Stimulated activated CD4-positive, alpha-beta T cell treated with anti-CD3 and anti-CD28 coated beads, Interleukin-2, amount 100 ng/mL, for 24 hours (primary cell): ENCODE measurements around the gene TTLL11.
A peak's percentile ranks its signal among the peaks of the same experiment; 100 is the strongest.

Source experiments
- DNase-seq, 2 donors: peaks; one replicate each; pipeline ENCODE4 v3.0.0-alpha.2; 2020

The TTLL11 gene

DNA sequence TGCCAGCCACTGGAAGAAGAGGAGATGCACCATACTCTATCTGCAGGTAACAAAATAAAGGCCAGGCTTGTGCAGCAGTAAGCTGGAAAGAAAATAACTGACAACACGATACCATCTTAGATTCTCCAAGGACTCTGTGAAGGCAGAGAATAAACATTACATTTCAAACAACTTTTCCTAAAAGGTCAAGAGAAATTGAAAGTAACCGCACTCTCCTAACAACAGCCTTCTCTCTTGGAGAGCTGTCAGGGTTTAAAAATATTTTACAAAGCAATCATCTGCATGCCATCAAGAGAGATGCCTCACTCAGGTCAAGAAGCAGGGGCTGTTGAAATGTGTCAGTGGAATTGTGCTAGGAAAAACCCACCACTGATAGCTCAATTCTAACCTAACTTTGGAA lies 13.5 kb upstream of the TTLL11 start:
- DNase-seq: no peak

DNA sequence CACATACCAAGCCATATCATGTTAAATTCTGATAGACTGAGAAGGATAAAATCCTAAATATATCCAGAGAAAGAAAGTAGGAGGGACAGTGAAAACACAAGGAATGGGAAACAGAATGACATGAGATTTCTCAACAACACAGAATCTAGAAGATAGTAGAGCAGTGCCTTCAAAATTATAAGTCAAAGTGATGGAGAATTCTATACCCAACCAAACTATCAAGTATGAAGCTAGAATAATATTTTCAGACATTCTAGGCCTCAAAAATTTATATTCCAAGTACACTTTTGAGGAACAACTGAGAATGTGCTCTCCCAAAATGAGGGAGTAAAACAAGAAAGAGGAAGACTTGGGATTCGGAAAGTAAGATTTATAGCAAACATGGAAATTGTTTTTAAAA lies 10.9 kb upstream of the TTLL11 start:
- no peak for DNase-seq

DNA sequence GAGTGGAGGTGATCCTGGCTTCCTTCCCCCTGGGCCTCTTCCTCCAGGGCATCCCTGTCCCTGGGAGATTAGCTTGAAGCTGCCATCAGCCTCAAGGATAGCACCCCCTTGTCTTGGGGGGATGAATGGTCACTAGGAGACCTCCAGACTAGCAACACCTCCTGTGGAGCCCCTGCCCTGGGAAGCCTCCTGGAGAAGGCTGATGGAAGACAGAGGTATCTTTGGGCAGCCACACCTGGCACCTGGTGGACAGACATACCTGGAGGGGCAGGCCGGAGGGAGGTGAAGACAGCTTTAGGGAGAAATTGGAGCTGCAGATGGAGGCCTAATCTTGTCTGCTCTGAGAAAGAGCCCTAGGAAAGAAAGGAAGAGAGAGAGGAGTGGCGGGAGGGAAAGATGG lies 9.0 kb upstream of the TTLL11 start:
- no peak for DNase-seq

DNA sequence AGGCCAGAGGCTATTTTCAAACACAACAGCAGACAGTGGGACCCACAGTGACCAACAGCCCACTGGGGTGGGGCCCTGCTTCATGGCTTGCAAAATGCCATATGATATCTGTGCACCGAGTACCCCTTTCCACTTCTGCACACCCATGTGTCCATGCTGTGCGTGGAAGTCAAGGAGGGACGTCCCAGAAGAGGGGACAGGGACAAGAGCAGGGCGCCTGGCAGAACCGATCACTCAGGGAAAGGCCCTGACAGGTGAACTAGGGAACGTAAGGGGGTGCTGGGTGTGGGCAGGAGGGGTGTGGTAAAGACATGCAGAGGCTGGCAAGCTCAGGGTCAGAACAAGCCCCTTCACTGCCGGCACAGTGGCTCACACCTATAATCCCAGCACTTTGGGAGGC lies 7.6 kb upstream of the TTLL11 start:
- no peak for DNase-seq

DNA sequence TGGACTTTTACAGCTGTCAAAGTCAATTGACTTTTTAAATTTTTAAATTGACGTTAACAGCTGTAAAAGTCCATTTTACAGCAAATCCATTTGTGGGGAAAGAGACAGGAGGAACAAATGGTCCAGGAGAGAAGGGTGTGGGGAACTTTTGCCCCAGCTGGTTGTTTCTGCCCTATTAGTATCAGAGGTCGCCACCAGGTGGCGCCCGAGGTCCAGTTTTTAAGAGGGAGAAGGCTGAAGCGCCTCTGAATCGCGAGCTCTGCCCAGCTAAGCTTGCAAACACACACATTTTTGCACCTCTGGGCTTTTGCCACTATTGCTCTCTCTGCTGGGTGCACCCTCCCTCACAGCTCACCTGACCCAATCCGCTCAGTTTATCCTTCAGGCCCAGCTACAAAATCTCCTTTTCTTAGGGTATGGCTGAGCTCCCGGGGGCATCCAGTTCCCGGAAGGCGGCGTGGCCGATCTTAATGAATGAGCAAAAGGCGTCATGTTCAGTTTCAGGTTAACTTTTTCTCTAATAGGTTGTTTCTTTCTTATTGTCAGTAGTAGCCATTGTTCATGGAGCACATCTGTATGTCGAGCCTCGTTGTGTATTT lies 6.3 kb upstream of the TTLL11 start:
- DNase-seq: peak; percentile 85

DNA sequence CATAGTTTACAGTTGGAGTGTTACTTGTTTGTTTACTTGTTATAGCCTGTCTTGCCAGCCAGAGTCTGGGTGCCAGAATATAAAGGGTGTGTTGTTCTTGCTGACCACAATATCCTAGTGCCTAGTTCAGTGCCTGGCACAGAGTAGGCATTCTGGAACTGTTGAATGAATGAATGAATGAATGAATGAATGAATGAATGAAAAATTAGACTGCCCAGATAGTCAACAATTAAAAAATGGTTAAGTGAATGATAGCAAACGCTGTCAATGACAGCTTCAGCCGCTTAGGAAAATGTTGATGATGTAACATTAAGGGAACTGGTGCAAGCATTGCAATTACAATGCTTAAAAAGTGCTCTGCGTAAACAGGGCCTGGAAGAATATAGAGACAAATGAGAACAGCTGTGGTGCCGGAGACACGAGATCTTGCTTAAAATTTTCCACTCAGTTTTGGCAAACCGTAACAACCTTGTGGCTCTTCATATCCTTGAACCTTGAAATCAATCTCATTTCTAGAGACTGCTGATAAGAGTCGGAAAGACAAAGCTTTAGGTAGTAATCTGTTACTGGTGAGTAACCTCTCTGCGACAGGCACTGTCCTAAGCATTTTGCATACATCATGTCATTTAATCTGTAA lies 4.7 kb upstream of the TTLL11 start:
- no peak for DNase-seq

DNA sequence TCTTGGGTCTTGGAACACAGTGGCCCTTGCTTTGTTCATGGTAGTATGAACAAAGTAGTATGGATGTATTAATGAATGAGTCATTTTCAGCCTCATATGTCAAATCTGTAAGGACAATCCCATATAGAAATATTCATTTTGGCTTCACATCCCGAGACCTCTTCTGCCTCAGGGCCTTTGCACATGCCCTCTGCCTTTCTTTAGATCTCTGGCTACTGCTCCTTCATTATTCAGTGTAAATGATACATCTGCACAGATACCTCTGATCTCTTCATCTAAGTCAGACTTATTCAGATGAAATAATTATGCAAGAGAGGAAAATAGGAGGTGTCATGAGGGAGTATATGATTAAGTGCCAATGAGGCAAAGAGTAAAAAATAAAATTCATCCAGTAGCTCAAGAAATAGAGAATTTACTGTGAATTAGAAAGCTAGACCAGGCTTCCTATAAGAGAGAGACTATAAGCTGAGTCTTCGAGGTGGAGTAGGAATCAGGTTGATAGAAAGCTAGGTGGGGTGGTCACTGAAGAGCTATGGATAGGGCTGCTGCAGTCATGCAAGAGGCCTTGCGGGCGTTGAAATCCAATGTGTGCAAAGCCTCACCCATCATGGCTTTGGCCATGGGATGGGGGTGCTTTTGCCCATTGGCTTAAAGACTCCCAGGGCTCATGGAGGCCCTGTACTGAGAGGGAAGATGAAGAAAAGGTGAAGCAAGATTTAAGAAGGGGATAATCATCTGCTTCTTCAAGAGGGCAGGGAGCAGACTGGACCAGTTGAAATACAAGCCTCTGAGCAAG lies 3.7 kb upstream of the TTLL11 start:
- DNase-seq: no peak

DNA sequence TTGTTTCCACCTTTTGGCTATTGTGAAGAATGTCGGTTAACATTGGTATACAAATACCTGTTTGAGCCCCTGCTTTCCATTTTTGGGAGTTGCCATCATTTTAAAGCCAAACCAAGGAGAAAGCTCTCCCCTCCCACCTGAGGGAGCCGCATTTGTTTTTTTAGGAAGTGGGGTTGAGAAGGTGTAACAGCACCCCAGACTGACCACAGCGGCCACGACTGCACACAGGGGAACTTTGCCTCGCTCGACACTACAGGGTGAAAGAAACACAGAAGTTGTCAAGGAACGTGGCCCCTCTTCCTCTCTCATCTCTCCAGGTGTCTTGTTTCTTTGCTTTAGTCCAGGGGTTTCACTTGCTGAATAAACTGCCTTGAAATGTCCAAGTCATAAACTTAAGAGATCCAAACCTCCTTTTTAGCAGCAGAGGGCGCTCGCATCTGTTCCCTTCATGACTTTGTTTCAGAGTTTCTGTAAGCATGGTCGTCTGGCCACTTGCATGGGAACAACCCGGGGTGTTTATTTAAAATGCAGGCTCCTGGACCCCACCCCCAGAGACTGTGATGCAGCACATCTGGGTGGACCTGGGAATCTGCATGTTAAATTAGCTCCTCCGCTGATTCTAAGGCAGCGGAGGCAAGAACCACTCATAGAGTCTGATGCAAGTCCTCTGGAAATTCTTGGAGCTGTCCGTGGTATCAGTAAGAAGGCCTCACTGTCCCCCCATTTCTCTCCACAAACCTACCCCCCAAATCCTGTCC lies 2.1 kb upstream of the TTLL11 start:
- DNase-seq: peak; percentile 52 to 60

DNA sequence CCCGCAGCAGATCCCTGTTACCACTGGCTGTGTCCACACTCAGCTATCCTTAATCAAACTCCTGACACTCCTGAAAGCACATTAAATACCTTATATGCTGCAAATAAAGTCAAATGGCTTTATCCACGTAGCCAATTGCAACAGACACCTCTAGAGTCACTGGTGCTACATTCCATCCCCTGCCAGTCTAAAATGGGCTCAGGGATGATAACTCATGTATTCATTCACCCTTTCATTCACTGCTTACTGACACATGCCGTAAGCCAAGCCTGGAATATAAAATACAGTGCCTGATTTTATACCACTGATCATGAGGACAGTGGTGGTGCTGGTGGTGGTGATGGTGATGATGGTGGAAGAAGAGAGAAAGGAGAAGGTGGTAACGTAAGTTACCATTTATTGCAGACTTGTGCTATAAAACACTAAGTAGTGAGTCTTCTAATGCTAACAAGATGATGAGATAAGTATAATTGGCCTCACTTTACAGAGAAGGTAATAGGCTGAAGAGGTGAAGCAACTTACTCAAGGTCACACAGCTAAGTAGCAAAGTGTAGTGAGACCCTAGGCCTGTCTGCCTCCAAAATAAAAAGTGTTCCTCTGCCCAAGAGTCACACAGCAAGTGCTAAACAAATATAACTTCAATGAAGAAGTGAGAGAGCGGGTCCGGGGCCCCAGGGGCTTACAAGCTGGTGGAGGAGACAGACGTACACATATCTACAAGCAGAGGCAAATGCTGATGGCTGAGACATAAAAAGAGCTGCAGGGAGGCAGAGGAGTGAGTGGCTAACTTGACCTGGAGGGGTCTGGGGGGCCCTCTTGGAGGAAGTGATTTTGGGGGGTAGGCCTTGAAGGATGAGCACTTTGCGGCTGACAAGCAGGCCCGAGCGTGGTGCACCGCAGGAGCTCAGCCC lies 1.2 kb downstream of the TTLL11 start:
- DNase-seq: no peak

DNA sequence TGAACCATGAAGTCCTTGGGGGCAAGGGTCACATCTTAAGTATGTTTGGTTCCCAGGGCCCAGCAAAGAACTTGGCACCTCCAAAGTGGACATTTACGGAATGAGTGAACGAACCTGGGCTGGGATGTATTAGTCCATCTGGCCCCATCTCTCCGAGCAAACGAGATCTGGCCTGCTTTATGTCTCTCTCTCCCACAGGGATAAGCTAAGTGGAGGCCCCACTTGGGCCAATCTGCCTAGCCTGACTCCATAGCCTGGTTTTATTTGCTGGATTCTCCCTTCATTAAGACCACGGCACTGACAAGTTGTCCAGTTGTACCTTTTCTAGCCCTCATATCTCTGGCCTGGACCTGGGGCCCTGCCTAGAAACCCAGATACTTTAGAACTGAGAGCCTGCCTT lies 2.1 kb downstream of the TTLL11 start:
- no peak for DNase-seq

DNA sequence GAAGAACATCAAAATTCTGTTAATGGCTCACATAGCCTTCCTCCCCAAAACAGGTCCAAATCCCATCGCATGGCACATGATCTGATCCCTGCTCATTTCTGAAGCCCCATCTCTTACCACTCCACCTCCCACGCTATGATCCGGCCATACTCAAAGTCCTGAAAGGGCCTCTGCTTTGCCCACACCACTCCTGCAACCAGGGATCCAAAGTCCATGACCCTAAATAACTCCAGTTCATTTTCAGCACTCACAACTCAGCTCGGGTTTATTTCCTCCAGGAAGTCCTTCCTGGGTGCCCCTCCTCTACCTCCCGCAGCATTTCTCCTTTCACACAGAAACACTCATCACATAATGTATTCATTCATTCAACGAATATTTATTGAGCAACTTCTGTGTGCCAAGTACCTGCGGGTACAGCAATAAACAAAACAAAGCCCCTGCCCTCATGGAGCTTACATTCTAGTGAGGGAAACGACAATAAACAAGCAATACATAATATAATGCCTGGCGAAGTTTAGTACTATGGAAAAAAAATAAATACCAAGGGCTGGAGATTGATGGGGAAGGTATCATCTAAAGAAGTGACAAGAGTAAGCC lies 2.7 kb downstream of the TTLL11 start:
- no peak for DNase-seq

DNA sequence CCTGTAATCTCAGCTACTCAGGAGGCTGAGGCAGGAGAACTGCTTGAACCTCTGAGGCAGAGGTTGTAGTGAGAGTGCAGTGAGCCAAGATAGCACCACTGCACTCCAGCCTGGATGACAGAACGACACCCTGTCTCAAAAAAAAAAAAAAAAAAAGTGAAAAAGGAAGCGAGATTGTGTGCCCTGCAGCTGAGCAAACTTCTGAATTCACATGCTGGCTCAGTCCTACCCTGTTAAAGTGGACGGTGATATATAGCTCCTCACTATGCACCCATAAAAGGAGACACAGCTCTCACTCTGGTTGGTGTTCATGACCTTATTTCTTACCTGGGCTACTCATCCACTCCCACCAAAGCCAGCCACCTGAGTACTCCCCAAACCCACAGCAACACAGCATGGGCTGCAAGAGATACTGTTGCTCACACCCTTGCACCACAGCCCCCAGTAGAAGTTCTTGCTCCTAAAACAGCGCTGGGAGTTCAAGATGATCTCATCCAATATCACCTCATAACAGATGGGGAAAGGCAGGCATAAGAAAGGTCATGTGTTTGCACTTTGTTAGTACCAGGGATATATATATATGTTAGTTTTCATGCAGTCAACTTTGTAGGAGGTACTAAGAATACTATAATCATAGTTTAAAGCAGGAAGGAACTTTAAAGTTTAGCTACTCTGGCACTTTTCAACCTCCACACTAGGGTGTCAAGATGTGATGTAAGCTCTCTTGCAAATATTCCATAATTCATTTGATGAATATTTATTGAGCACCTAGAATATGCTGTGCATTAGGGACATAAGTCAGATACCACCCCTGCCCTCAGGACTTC lies 4.0 kb downstream of the TTLL11 start:
- no peak for DNase-seq

DNA sequence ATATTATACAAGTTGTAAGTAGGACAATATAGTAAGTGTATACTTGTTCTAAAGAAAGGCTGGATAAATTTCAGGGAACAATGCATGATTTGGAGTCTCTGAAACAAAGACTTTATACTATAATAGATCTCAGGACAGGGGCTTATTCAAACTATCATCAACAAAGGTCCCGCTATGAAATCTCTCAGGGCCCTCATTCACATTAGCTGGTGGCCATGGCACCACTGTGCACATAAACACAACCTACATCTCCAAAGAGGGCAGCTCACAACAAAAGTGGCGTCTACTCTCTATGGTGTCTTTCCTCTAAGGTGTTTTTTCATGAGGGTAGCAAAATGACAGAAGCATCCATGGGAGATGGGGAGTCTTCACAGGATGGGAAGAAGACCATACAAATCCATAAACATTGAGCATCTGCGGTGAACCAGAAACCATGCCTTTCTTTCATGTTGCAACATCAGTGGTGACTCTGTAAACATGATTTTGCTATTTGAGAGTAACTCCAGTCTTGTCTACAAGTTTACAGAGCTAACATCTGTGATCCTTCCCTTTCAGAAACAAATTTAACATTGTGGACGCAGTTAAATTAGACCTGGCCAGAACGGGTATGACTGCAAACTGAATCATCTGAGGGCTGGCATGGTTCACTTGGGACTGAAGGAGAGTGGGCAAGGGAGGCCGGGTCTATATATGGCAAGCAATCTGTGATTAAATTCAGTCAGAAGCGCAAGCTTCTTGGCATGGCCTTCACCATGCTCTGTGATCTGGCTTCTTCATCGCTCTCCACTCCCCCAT lies 5.5 kb downstream of the TTLL11 start:
- DNase-seq: no peak

DNA sequence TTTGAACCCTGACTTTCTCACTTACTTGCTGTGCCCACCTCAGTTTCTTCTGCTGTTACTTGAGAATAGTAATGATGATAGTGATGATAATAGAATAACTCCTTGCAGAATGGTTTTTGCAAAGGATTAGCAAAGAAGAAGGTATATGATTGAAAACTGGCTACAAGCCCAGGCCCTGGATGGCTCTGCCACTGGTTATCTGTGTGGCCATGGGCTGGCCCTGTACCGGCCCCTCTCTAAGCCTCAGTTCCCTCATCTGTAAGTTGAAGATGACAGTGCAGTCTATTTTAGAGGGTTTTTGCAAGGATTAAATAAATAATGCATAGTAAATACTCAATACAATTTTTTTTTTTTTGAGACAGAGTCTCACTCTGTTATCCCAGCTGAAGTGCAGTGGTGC lies 6.2 kb downstream of the TTLL11 start:
- no peak for DNase-seq

DNA sequence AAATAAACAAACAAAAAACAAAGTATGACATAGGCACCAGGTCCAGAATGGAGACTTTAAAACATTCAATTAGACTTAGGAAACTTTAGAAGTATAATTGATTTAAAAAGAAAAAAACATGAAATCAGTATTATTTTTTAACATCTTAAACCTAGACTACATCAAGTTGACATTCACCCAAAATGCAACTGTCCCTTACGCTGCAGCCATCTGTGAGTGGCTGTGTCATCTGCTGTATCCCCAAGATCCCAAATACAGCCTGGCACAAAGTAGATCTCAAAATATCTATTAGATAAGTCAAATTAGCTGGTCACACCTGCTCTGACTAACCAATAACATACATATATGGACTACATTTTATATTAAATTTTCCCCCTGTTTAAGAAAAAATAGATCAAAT lies 7.8 kb downstream of the TTLL11 start:
- DNase-seq: no peak

DNA sequence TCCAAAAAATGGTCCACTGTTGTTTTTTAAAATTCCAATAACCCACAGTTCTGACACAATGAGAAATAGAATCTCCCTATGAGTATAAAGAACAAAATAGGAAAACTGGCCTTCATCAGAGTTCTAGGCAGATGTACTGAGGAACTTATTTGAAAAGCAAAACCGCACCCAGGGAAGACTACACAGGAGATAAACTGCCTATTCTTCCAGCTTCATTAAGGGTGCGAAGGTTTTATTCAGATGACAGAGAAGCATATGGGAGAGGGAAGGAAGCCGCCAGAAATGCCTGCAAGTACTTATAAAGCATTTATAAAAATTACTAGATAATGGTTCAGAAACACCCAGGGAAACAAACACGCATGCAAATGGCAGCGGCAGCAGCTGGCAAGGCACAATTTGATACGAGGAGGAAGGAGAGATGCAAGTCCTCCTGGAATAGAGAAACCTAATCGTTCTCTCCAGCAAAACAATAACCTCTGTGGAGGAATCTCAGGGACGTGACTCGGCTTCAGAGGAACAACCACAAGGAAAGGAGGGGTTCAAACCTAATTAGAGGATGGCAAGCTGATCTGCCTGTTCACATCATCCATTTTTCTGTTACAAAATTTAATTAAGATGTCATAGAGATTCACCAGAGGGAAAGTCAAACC lies 9.0 kb downstream of the TTLL11 start:
- DNase-seq: no peak

DNA sequence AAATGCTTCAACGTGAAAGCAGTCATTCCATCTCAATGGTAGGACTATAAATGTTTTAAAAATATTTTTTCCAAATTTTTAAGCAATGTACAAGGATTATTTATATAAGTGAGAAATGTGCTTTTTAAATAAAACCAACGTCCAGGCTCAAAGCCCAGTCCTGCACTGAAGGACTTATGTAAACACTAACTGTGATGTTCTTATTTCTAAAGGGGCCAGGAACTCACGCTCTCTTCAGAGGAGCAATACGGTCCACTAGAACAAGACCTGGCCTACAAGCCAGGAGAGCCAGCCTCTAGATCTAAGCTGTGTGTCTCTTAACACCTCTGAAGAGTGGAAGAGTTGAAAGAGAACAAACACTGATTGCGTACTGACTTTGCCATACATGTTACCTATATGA lies 12.1 kb downstream of the TTLL11 start:
- no peak for DNase-seq

DNA sequence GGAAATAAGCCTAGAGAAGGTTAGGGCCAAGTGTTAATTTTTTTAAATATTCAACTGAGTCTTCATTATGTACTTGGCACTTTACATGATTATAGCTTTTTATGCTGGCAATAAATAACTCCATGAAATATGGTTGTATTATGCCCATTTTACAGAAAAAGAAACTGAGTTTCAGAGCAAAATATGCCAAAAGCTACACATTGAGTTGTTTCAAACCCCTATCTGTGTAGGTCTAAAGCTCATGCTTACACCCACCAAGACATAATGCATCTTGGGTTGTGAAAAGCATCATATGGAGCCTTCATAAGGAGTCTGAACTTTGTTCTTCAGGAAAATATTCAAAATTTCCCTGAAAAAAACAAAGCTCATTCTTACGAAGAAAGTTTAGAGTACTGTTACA lies 14.6 kb downstream of the TTLL11 start:
- no peak for DNase-seq

DNA sequence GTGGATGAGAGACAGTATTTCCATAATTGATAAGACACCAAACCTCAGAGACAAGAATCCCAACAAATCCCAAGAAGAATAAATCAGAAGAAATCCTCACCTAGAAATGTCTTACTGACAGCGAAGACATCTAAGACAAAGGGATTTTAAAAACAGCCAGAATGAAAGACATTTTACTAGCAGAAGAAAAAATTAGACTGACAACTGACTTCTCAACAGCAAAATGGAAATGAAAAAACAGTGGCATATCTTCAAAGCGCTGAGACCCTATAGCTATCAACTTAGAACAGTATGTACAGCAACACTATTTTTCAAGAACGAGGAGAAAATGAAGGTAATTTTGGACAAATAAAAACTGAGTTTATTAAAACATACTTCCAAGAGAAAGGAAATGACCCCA lies 16.3 kb downstream of the TTLL11 start:
- DNase-seq: no peak

DNA sequence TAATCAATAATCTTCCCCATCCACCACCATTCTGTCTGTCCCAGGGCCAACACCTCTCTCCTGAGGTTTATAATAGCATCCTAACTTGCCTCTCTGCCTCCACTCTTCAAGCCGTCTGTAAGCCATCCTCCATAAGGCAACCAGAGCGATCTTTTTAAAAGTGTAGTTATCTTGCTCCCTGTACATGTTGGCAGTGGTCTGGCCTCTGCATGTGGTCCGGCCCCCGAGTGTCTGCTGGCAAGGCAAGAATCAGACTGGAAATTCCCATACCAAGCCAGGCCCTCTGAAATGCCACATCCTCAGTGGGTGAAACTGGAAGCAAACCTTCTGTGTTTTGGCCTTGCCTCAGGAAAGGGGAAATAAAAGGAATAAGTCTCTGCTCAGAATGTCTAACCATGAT lies 17.0 kb downstream of the TTLL11 start:
- no peak for DNase-seq
